D721Med (cell line): Measurements from ENCODE around the gene HDAC4.

Source experiments
- DNase-seq: peaks from one replicate; pipeline ENCODE4 v3.0.0; 2011; ENCODE audit warnings: low spot score; ENCODE audit not compliant: insufficient read length
- FAIRE-seq: peaks from 2 replicates; lab custom pipeline; 2011; peaks lifted over from hg19 to GRCh38; lab: Jason Lieb, UNC
- CTCF ChIP-seq: IDR thresholded peaks from 2 replicates; pipeline ENCODE4 v1.5.1; 2012; ENCODE audit warnings: mild to moderate bottlenecking, control low read depth; ENCODE audit not compliant: insufficient read depth; ENCODE audit errors: missing control alignments

HDAC4 gene

GRCh38 chr2:239329972-239330572 lies 70.7 kb downstream of the HDAC4 start:
- no peak for DNase-seq
- FAIRE-seq = no peak
- no peak for TF ChIP-seq CTCF

- TF ChIP-seq CTCF = no peak
- DNase-seq = no peak
- FAIRE-seq = no peak
These were observed 71.4 kb downstream of the HDAC4 start for GRCh38 chr2:239329284-239329971.

GRCh38 chr2:239328351-239329191 lies 72.2 kb downstream of the HDAC4 start:
- DNase-seq (no peak), FAIRE-seq (no peak)
- no peak for TF ChIP-seq CTCF

- no peak for DNase-seq
- TF ChIP-seq CTCF = no peak
- FAIRE-seq = no peak
These were observed 73.1 kb downstream of the HDAC4 start for GRCh38 chr2:239327536-239328350.

- DNase-seq (no peak), FAIRE-seq (no peak)
- TF ChIP-seq CTCF = no peak
These were observed 73.8 kb downstream of the HDAC4 start for GRCh38 chr2:239326831-239327535.

- FAIRE-seq (no peak), DNase-seq (no peak)
- TF ChIP-seq CTCF = no peak
These were observed 76.4 kb downstream of the HDAC4 start for GRCh38 chr2:239324456-239324855.
